ENCODE data around the gene RSPO3. TPM values are rescaled to one million over a fixed set of nuclear protein-coding genes. Genes with fewer than 3 reads are reported as not detected.

The RSPO3 gene
- total RNA-seq, 1 donor from 2014 or later, result 0.53 TPM

Other genes starting within 250 kb of the RSPO3 start
- gene RNF146, start 148.2 kb downstream of the RSPO3 start, total RNA-seq, result 60.9 and 76.1 TPM in 2 replicates
- gene ECHDC1, start 224.9 kb downstream of the RSPO3 start, total RNA-seq, result 70.2 and 81.7 TPM in 2 replicates